H9 (cell line): Measurements from ENCODE around the gene GALNT16. TPM values are rescaled to one million over a fixed set of nuclear protein-coding genes. Genes with fewer than 3 reads are reported as not detected.

ENCODE experiments used
- DNase-seq: peaks from one replicate; pipeline ENCODE4 v3.0.0-alpha.2; 2017
- H2AFZ ChIP-seq: one replicate; pipeline ENCODE4 v1.6.1; 2013; ENCODE audit warnings: mild to moderate bottlenecking, low read length, control low read depth, moderate library complexity
- H2AK5ac ChIP-seq: 2 replicates; pipeline ENCODE4 v1.6.1; 2013; ENCODE audit warnings: low read length, control low read depth, mixed read lengths; ENCODE audit not compliant: insufficient read length
- H2BK120ac ChIP-seq: one replicate; pipeline ENCODE4 v1.6.1; 2013; ENCODE audit warnings: low read depth, mild to moderate bottlenecking, low read length, control low read depth, inconsistent platforms; ENCODE audit not compliant: poor library complexity, severe bottlenecking
- H2BK12ac ChIP-seq: 2 replicates; pipeline ENCODE4 v1.6.1; 2013; ENCODE audit warnings: low read length, control low read depth, mixed read lengths, low read depth; ENCODE audit not compliant: insufficient read length
- H2BK15ac ChIP-seq: 2 replicates; pipeline ENCODE4 v1.6.1; 2013; ENCODE audit warnings: low read depth, low read length, control low read depth
- H2BK20ac ChIP-seq: one replicate; pipeline ENCODE4 v1.6.1; 2013; ENCODE audit warnings: low read depth, mild to moderate bottlenecking, low read length, control low read depth, inconsistent platforms; ENCODE audit not compliant: poor library complexity, severe bottlenecking
- H2BK5ac ChIP-seq: 2 replicates; pipeline ENCODE4 v1.6.1; 2013; ENCODE audit warnings: low read length, control low read depth, mixed read lengths; ENCODE audit not compliant: insufficient read length
- H3K14ac ChIP-seq: 2 replicates; pipeline ENCODE4 v1.6.1; 2013; ENCODE audit warnings: low read length, control low read depth; ENCODE audit not compliant: insufficient read depth
- H3K18ac ChIP-seq: 2 replicates; pipeline ENCODE4 v1.6.1; 2013; ENCODE audit warnings: low read depth, mild to moderate bottlenecking, mixed read lengths, low read length, control low read depth; ENCODE audit not compliant: insufficient read length
- H3K23ac ChIP-seq: 2 replicates; pipeline ENCODE4 v1.6.1; 2013; ENCODE audit warnings: low read length, control low read depth, mixed read lengths, low read depth; ENCODE audit not compliant: insufficient read length
- H3K23me2 ChIP-seq: 2 replicates; pipeline ENCODE4 v1.6.1; 2013; ENCODE audit warnings: low read depth, mild to moderate bottlenecking, mixed read lengths, low read length, control low read depth; ENCODE audit not compliant: insufficient read length, poor library complexity, severe bottlenecking
- H3K27ac ChIP-seq: 2 replicates; pipeline ENCODE4 v1.5.1; 2013; ENCODE audit warnings: low read length, control low read depth, mixed read lengths, low read depth; ENCODE audit not compliant: insufficient read length
- H3K27me3 ChIP-seq: 2 replicates; pipeline ENCODE4 v1.6.1; 2013; ENCODE audit warnings: low read length, control low read depth, inconsistent platforms; ENCODE audit not compliant: insufficient read depth
- H3K4ac ChIP-seq: 2 replicates; pipeline ENCODE4 v1.6.1; 2013; ENCODE audit warnings: low read depth, mild to moderate bottlenecking, control low read depth, inconsistent platforms, low read length, moderate library complexity
- H3K4me1 ChIP-seq: 2 replicates; pipeline ENCODE4 v1.6.1; 2013; ENCODE audit warnings: low read length, control low read depth, inconsistent platforms; ENCODE audit not compliant: insufficient read depth
- H3K4me2 ChIP-seq: 2 replicates; pipeline ENCODE4 v1.6.1; 2013; ENCODE audit warnings: low read length, control low read depth, mixed read lengths; ENCODE audit not compliant: insufficient read length, insufficient read depth
- H3K56ac ChIP-seq: 2 replicates; pipeline ENCODE4 v1.6.1; 2013; ENCODE audit warnings: low read depth, mild to moderate bottlenecking, mixed read lengths, low read length, control low read depth; ENCODE audit not compliant: insufficient read length
- H3K79me1 ChIP-seq: 2 replicates; pipeline ENCODE4 v1.6.1; 2013; ENCODE audit warnings: low read depth, mild to moderate bottlenecking, moderate library complexity, low read length, control low read depth, inconsistent platforms; ENCODE audit not compliant: insufficient read depth, poor library complexity, severe bottlenecking
- H3K79me2 ChIP-seq: 2 replicates; pipeline ENCODE4 v1.6.1; 2013; ENCODE audit warnings: low read length, control low read depth, inconsistent platforms; ENCODE audit not compliant: insufficient read depth
- H3K9ac ChIP-seq: 2 replicates; pipeline ENCODE4 v1.6.1; 2013; ENCODE audit warnings: low read length, control low read depth, mixed read lengths; ENCODE audit not compliant: insufficient read length; ENCODE audit errors: extremely low read depth
- H3K9me3 ChIP-seq: one replicate; pipeline ENCODE4 v1.6.1; 2013; ENCODE audit warnings: low read depth, low read length, inconsistent platforms; ENCODE audit not compliant: control insufficient read depth
- H3T11ph ChIP-seq: one replicate; pipeline ENCODE4 v1.6.1; 2013; ENCODE audit warnings: mild to moderate bottlenecking, low read length, control low read depth, inconsistent platforms
- H4K20me1 ChIP-seq: one replicate; pipeline ENCODE4 v1.6.1; 2013; ENCODE audit not compliant: control insufficient read depth, insufficient read length, insufficient read depth
- H4K5ac ChIP-seq: 2 replicates; pipeline ENCODE4 v1.6.1; 2013; ENCODE audit warnings: low read depth, mild to moderate bottlenecking, mixed read lengths, low read length, control low read depth; ENCODE audit not compliant: insufficient read length
- H4K8ac ChIP-seq: replicated peaks from 2 replicates; pipeline ENCODE4 v1.6.1; 2013; ENCODE audit warnings: low read length, control low read depth, mixed read lengths, low read depth; ENCODE audit not compliant: insufficient read length
- H4K91ac ChIP-seq: 2 replicates; pipeline ENCODE4 v1.6.1; 2013; ENCODE audit warnings: low read depth, mild to moderate bottlenecking, moderate library complexity, mixed read lengths, low read length, control low read depth; ENCODE audit not compliant: insufficient read length
- H3K27ac Mint-ChIP-seq, 3 experiments: 2 replicates in 2 of 3; 3 replicates in 1 of 3; pipeline ENCODE4 v1.8.0; 2020 to 2021; ENCODE audit warnings: mixed read lengths in 3 of 3, mild to moderate bottlenecking in 1 of 3, moderate library complexity in 1 of 3
- H3K27me3 Mint-ChIP-seq: 2 replicates; pipeline ENCODE4 v1.8.0; 2021; ENCODE audit warnings: low read depth, mild to moderate bottlenecking, moderate library complexity, mixed read lengths
- H3K36me3 Mint-ChIP-seq, 3 experiments: 2 replicates in 2 of 3; 3 replicates in 1 of 3; pipeline ENCODE4 v1.8.0; 2020 to 2021; ENCODE audit warnings: low read depth in 3 of 3, mixed read lengths in 3 of 3; ENCODE audit not compliant: insufficient read depth in 1 of 3
- H3K4me1 Mint-ChIP-seq, 2 experiments: 2 replicates each; pipeline ENCODE4 v1.8.0; 2020; ENCODE audit warnings: mixed read lengths in 2 of 2
- H3K4me3 Mint-ChIP-seq, 2 experiments: 2 replicates in 1 of 2; 3 replicates in 1 of 2; pipeline ENCODE4 v1.8.0; 2020 to 2021; ENCODE audit warnings: mild to moderate bottlenecking in 2 of 2, mixed read lengths in 2 of 2, moderate library complexity in 1 of 2
- H3K9me3 Mint-ChIP-seq, 2 experiments: 2 replicates in 1 of 2; 3 replicates in 1 of 2; pipeline ENCODE4 v1.8.0; 2020; ENCODE audit warnings: mild to moderate bottlenecking in 2 of 2, mixed read lengths in 2 of 2, moderate library complexity in 1 of 2
- WGBS: extraction: QIAGEN DNeasy Blood & Tissue Kit; methylation state at CpG from one replicate; pipeline ENCODE4 v1.1.7; 2013; ENCODE audit warnings: missing lambda C conversion rate, low lambda C conversion rate, mixed read lengths; ENCODE audit not compliant: insufficient read length; ENCODE audit errors: extremely low coverage; 5-methylcytosine and 5-hydroxymethylcytosine counted together
- long read RNA-seq: library from polyadenylated mRNA; unstranded; transcript quantifications from one replicate; pipeline ENCODE4 v2.0.0, GENCODE V29; 2020
- total RNA-seq: library from RNA; stranded (reverse); gene quantifications from 2 replicates; pipeline ENCODE4 v1.2.1, GENCODE V29; 2021
- TF ChIP-seq, protein P1 (sequence below): fragments of 200-600 bp; sonication (generic); conservative IDR thresholded peaks from 3 replicates; pipeline ENCODE4 v1.8.0; 2021; ENCODE audit warnings: antibody characterized with exemption, mild to moderate bottlenecking

Gene GALNT16
- 2.3 and 3.0 TPM in 2 replicates for total RNA-seq
- long read RNA-seq, full-length matches to known transcripts = 4 of 10 reads
- long read RNA-seq, partial matches to known transcripts = 4 of 10 reads
- long read RNA-seq, other reads (novel, unspliced or antisense) = 2 of 10 reads

DNA sequence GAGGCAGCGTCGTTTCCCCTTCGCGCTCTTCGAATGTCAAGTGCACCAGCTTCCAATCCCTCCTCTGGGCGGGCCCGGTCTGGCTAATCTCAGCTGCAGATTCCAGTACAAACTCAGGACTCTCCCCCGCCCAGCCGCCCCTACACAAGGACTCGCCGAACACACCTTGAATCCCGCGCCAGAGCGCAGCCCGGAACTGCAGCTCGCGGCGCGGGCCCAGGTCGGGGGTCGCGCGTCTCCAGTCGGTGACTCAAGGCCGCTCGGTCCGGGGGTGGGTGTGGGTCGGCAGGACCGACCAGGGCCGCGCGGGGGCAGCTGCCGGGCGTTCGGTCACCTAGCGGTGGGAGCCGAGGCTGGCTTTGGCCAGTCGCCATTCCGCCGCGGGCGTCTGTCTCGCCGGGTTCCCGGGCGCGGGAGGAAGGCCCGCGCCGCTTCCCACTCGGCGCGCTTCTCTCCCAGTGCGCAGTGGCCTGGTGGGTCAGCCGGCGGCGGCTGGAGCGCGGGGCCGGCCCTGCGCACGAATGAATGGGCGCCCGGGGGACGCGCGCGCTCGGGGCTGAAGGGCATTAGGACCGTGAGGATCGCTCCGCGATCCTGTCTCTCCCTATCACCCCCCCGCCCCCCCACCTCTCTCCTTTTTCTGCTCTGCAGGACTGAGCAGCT is at the start of gene GALNT16:
TSS of gene GALNT16 (plus strand) at position 632 of the 663 bp plus-strand sequence. CDS start 133 bp downstream, outside the sequence.
- no peaks in the 10 kb centered on the region for H3K9me3 ChIP-seq
- H3K18ac ChIP-seq = peak within 1 kb of the TSS; percentile 95
- H3K14ac ChIP-seq = peak within 1 kb of the TSS; percentile 80
- peaks cover 72% of the 10 kb centered on the region for H3K27me3 Mint-ChIP-seq
- no peak within 1 kb of the TSS for H3K27ac ChIP-seq
- peak within 1 kb of the TSS; percentile 17 for H3K9ac ChIP-seq
- H4K20me1 ChIP-seq = no peaks in the 10 kb centered on the region
- H3K4me2 ChIP-seq = peak within 1 kb of the TSS; percentile 65
- H2BK15ac ChIP-seq = no peak within 1 kb of the TSS
- no peak within 1 kb of the TSS for H4K91ac ChIP-seq
- H3K27ac Mint-ChIP-seq = no peak within 1 kb of the TSS; a peak in 1 of 7 replicates
- H3K79me2 ChIP-seq = no peaks in the 10 kb centered on the region
- no peak within 1 kb of the TSS for H2BK20ac ChIP-seq
- H3K23me2 ChIP-seq = peaks cover 20% of the 10 kb centered on the region
- peak within 1 kb of the TSS; percentile 74 to 91 for H3K4me3 Mint-ChIP-seq
- peaks cover 20% of the 10 kb centered on the region; the same call in 1 of the 2 replicates for H3K27me3 ChIP-seq
- no peak within 1 kb of the TSS for H4K5ac ChIP-seq
- no peaks in the 10 kb centered on the region for H3K9me3 Mint-ChIP-seq
- H3K23ac ChIP-seq = no peak within 1 kb of the TSS
- no peak within 1 kb of the TSS for H4K8ac ChIP-seq
- H2AFZ ChIP-seq = no peak within 1 kb of the TSS
- peak; percentile 67 for DNase-seq
- TF ChIP-seq, protein P1, sequence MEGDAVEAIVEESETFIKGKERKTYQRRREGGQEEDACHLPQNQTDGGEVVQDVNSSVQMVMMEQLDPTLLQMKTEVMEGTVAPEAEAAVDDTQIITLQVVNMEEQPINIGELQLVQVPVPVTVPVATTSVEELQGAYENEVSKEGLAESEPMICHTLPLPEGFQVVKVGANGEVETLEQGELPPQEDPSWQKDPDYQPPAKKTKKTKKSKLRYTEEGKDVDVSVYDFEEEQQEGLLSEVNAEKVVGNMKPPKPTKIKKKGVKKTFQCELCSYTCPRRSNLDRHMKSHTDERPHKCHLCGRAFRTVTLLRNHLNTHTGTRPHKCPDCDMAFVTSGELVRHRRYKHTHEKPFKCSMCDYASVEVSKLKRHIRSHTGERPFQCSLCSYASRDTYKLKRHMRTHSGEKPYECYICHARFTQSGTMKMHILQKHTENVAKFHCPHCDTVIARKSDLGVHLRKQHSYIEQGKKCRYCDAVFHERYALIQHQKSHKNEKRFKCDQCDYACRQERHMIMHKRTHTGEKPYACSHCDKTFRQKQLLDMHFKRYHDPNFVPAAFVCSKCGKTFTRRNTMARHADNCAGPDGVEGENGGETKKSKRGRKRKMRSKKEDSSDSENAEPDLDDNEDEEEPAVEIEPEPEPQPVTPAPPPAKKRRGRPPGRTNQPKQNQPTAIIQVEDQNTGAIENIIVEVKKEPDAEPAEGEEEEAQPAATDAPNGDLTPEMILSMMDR = peak; percentile 68
- H3K56ac ChIP-seq = no peak within 1 kb of the TSS
- no CpG with 5 or more reads among the region's 74 CpGs for WGBS
- peaks cover 0 to 3% (median 0%) of the 10 kb centered on the region in 3 experiments; a peak in 2 of 7 replicates for H3K36me3 Mint-ChIP-seq
- no peak within 1 kb of the TSS for H2AK5ac ChIP-seq
- no peak within 1 kb of the TSS for H2BK5ac ChIP-seq
- no peak within 1 kb of the TSS for H2BK120ac ChIP-seq
- H3K4ac ChIP-seq = no peak within 1 kb of the TSS
- H3K4me1 Mint-ChIP-seq = peaks cover 25% of the 10 kb centered on the region in 2 experiments
- H3K4me1 ChIP-seq = no peaks in the 10 kb centered on the region; the same call in 1 of the 2 replicates
- H2BK12ac ChIP-seq = no peak within 1 kb of the TSS
- no peaks in the 10 kb centered on the region for H3K79me1 ChIP-seq
- no peak within 1 kb of the TSS for H3T11ph ChIP-seq
